Peyer's patch (tissue), 4 donors: ENCODE data around the gene SHISA9.

Experiments
- POLR2A ChIP-seq, 2 donors: fragments of 450-650 bp; IDR thresholded peaks; one replicate each; pipeline ENCODE4 v1.5.1; 2017; ENCODE audit warnings: antibody characterized with exemption in 2 of 2, mild to moderate bottlenecking in 2 of 2, moderate library complexity in 2 of 2
- TF ChIP-seq, protein P1 (sequence below), 6 experiments: fragments of 450-650 bp in 4 of 6; fragments of 200-600 bp in 2 of 6; sonication (generic) in 1 of 6; IDR thresholded peaks; one replicate each; pipeline ENCODE4 v1.5.1; 2017 to 2019; ENCODE audit warnings: antibody characterized with exemption in 6 of 6, mild to moderate bottlenecking in 3 of 6, moderate library complexity in 1 of 6

- TF ChIP-seq, protein P1, sequence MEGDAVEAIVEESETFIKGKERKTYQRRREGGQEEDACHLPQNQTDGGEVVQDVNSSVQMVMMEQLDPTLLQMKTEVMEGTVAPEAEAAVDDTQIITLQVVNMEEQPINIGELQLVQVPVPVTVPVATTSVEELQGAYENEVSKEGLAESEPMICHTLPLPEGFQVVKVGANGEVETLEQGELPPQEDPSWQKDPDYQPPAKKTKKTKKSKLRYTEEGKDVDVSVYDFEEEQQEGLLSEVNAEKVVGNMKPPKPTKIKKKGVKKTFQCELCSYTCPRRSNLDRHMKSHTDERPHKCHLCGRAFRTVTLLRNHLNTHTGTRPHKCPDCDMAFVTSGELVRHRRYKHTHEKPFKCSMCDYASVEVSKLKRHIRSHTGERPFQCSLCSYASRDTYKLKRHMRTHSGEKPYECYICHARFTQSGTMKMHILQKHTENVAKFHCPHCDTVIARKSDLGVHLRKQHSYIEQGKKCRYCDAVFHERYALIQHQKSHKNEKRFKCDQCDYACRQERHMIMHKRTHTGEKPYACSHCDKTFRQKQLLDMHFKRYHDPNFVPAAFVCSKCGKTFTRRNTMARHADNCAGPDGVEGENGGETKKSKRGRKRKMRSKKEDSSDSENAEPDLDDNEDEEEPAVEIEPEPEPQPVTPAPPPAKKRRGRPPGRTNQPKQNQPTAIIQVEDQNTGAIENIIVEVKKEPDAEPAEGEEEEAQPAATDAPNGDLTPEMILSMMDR (IDR thresholded peaks at IDR 0.05), result no peak
- no peak for TF ChIP-seq POLR2A (IDR thresholded peaks at IDR 0.05)
Measured at GRCh38 chr16:12869698-12870427, 31.5 kb upstream of the SHISA9 start.
